NCI-H2081 (cell line): ENCODE measurements around the gene VIM.

Source experiments
- DNase-seq, 2 experiments: peaks; one replicate each; lab custom pipeline; 2025; lab: John Stamatoyannopoulos, UW

The VIM gene

GRCh38 chr10:17209881-17210280 lies 18.2 kb upstream of the VIM start:
- no peak for DNase-seq

- no peak for DNase-seq
These were observed 17.7 kb upstream of the VIM start for GRCh38 chr10:17210361-17210760.

- no peak for DNase-seq
These were observed 15.2 kb upstream of the VIM start for GRCh38 chr10:17212802-17213221.

- DNase-seq: no peak
These were observed 14.2 kb upstream of the VIM start for GRCh38 chr10:17213646-17214349.

- DNase-seq: no peak
These were observed 13.5 kb upstream of the VIM start for GRCh38 chr10:17214526-17214925.

GRCh38 chr10:17214971-17215781 lies 12.9 kb upstream of the VIM start:
- no peak for DNase-seq

GRCh38 chr10:17215782-17216122 lies 12.3 kb upstream of the VIM start:
- DNase-seq: no peak

- DNase-seq: no peak
These were observed 11.7 kb upstream of the VIM start for GRCh38 chr10:17216217-17216900.

- no peak for DNase-seq
These were observed 11.1 kb upstream of the VIM start for GRCh38 chr10:17216901-17217395.

GRCh38 chr10:17217631-17218232 lies 10.3 kb upstream of the VIM start:
- DNase-seq: no peak

- no peak for DNase-seq
These were observed 9.0 kb upstream of the VIM start for GRCh38 chr10:17219024-17219423.

GRCh38 chr10:17220652-17221100 lies 7.4 kb upstream of the VIM start:
- no peak for DNase-seq

GRCh38 chr10:17222329-17222728 lies 5.7 kb upstream of the VIM start:
- no peak for DNase-seq

GRCh38 chr10:17225808-17226207 lies 2.2 kb upstream of the VIM start:
- DNase-seq: no peak

- DNase-seq: no peak
These were observed 1.1 kb upstream of the VIM start for GRCh38 chr10:17226891-17227303.

GRCh38 chr10:17227367-17228090 lies 512 bp upstream of the VIM start:
- no peak for DNase-seq

GRCh38 chr10:17229016-17229716 lies 1.1 kb downstream of the VIM start:
- DNase-seq: peak; percentile 23 to 27

GRCh38 chr10:17229717-17229966 lies 1.6 kb downstream of the VIM start:
- DNase-seq: no peak

GRCh38 chr10:17229967-17230682 lies 2.1 kb downstream of the VIM start:
- DNase-seq: peak; percentile 71 to 75

- DNase-seq: no peak
These were observed 3.7 kb downstream of the VIM start for GRCh38 chr10:17231788-17232187.
